ENCODE data around the gene SSPN. TPM values are rescaled to one million over a fixed set of nuclear protein-coding genes. Genes with fewer than 3 reads are reported as not detected.
"Not testable (repeated sequence)": the region's sequence is repeated elsewhere in the genome, so short reads cannot be mapped to it uniquely, and the experiment has no call there.

The SSPN gene
- polyA plus RNA-seq, 1 donor: 121 TPM

DNA sequence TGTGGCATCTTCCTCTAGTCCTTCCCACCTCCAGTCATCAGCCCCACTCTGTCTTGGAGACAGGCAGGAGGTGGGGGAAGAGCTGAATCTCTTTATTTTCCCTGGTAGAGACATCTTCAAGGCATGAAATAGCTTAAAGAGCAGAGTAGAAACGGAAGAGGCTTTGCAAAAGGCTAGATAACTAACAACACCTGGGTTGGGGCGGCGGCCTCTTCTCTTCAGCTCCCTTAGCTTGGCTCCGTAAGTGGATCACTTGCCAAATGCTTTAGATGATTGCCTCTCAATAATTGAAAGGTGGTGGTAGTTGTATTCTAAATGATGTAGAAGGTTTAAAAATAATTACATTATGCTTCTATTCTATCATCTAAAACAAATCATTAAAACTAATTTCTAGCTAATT is 36.1 kb downstream of the SSPN start:
- DNase-seq: no peak

DNA sequence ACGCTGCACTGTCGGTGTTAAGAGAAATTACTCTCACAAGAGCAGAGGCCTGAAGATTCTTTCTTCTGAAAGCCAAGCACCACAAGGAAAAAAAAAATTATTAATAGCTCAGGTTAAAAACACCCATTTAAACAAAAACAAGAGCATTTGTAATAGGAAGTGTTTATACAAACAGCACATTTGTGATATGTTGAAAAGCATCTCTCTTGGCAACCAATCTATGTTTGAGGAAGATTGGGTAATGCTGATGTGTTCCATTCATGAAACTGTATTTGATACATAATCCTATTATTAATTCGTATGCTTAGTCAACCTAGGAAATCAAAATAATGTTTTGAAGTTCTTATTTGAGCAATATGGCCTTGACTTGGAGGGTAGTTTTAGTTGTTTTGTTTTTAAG is 36.5 kb downstream of the SSPN start:
- DNase-seq: no peak

DNA sequence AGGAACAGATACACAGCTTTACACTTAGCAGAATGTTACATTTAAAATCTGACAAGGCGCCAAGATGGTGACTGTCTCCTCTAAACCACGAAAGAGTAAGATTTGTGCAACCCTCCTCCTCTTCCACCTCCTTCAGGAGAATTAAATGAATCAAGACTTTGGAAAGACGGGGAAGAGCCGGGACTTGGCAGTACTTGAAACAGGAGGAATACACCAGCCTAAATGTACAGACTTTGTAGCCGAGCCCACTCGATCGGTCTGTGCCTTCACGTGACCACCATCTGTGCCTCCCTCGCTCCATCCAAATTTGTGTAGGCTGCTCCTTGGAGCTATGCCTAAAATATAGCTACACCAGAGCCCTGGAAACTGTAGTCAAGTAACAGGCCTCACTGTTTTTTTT is 38.3 kb downstream of the SSPN start:
- peak; percentile 69 for DNase-seq

DNA sequence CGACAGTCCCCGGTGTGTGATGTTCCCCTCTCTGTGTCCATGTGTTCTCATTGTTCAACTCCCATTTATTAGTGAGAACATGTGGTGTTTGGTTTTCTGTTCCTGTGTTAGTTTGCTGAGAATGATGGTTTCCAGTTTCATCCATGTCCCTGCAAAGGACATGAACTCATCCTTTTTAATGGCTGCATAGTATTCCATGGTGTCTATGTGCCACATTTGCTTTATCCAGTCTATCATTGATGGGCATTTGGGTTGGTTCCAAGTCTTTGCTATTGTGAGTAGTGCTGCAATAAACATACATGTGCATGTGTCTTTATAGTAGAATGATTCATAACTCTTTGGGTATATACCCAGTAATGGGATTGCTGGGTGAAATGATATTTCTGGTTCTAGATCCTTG is 40.1 kb downstream of the SSPN start:
- not testable (repeated sequence) for DNase-seq

DNA sequence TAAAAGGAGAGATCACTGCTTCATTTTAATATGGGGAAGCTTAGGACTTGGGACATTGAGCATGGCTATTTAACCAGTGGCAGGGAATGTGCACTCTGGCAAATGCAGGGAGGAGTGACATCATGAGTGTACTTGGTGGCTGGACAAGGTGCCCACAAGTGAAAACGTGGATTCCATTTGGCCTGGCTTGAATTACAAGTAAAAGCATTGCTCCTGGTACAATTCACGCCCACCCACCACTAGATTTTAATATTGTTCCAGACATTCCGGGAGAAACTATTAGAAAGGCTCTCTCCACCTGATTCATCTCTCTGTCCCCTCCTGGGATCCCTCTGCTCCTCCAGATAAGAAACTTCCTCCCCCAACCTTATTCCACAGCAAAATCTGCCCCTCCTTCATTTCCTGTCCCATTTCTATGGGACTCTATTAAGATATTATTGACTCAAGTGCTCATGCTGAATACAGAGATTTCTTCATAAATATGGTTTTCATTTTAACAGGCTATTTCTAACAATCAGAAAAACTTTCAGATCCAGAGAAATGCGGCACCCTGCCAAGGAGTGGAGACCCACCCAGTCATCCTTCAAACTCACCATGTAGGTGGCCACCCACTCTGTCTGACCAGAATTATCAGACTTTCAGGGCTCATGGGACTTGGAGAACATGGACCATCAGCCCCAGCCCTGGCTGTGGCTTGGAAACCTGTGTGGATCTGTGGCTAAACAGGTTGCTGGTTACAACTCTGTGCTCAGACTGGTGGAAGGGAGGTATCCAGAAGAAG is 43.2 kb downstream of the SSPN start:
- no peak for DNase-seq

DNA sequence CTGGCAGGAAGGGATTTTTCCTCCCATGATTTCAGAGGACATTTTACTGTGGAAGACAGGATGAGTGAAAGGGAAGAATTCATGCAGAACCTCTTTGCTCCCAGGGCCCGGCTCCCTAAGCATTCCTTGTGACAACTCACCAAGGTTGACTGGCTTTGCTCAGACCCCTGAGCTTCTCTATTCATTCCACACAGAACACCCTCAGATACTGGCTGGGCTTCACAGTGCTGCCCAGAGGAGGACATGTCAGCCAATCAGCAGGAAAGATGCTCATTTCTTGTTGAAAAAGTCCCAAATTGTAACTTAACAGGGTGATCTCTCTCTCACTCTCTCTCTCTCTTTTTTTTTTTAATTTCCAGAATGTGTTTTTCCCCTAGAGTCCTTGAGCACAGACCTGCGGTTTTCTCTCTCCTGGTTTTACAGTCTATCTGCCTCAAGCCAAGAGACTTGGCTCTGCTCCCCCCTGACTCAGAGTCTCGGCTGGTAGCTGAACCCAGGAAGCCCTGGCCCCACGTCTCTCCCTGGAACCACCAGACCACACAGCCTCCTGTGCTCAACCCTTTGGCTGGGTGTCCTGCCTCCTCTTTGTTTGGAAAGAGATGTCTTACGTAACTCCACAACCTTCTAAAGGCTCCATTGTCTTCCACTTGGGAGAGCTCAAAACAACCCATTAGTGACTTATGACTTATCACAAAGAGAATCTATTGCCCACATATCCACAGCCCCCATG is 43.9 kb downstream of the SSPN start:
- DNase-seq: no peak

DNA sequence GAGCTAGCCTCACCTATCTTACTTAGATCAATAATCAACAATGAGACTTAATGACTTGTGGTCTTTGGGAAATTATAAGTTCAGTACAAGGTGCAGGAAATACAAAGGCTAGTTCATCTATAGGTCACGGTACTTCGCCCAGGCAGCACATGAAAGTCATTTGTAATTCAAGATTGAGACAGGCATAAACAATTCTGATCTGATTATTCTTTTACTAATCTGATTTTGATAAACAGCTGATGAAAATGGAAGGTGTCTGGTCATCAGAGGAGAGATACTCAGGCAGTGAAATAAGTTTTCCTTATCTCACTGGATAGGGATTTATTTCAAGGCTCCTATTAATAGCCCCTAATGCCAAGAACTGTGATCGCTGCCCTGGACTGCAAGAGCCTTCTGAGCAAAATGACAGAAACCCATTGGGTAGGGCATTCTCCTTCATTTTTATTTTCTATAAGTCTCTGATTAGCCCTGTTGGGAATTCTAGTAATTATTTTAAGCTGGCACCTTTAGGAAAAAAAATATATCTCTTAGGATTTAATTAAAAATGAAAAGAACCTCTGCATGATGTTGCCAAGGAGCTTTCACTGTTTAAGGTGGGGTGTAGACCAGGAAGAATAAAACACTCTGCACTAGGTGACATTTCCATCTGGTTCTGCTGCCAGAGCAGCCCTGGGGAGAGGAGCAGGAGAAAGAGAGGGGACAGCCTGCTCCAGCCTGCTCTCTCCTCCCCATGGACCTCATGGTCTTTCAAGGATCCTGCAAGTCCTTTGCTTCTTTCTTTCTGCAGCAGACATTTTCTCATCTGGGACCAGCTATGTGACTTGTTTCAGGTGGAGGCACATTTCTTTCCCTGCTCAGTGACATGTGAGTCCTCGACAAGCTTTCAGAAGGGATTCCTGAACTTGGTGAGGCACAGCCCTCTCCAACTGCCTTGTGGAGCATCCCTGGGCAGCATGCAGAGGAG is 44.8 kb downstream of the SSPN start:
- DNase-seq: no peak

DNA sequence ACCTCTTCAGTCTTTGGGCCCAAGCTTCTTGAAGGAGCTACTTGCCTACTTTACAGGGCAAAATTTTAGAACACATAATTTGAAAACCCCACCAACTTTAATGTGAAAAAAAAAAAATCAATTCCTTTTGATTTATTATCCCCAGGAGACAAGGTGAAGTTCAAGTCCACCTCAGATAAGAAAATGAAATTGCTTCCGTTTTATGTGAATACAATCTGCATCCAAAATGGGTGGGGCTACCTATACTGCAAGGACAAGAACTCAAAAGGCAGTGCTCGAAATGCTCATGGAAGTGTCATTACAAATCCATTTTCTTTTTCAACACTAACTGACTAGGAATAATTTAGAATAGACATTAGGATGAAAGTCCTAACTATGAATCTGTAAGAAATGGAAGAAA is 45.7 kb downstream of the SSPN start:
- DNase-seq: no peak

DNA sequence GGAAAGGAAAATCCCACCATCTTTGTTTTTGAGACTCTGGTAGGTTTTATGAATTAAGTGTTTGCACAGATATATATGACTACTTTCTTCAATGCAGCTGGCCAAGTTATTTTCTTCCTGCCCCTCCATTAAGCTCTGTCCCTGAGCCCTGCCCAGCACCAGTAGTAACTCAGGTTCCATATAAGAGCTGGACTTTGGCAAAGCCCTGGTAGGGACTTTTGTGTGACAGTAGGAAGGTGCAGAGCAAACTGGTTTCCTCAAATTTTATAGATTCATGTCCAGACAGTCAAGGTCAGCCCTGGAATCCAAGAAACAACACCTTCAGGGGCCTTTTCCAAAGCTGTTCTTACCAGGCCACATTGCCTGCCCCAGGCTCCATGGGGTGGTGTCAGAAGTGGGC is 47.3 kb downstream of the SSPN start:
- no peak for DNase-seq

DNA sequence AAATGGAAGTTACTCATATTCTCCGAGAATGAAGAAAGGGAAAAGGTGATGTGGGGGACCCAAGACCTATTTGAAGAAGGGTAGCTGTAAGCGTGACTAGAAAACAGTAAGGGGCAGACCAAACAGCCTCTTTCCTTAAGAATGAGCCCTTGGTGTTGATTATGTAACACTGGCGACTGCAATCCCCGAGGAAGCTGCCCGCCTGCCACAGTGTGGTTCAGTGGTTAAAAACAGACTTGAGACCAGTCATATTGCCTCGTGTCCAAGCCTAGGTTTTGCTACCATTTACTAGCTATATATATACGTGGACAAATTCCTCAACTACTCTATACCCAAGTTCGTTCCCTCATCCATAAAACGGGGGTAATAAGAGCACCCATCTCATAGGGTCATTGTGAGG is 49.1 kb downstream of the SSPN start:
- DNase-seq: no peak

DNA sequence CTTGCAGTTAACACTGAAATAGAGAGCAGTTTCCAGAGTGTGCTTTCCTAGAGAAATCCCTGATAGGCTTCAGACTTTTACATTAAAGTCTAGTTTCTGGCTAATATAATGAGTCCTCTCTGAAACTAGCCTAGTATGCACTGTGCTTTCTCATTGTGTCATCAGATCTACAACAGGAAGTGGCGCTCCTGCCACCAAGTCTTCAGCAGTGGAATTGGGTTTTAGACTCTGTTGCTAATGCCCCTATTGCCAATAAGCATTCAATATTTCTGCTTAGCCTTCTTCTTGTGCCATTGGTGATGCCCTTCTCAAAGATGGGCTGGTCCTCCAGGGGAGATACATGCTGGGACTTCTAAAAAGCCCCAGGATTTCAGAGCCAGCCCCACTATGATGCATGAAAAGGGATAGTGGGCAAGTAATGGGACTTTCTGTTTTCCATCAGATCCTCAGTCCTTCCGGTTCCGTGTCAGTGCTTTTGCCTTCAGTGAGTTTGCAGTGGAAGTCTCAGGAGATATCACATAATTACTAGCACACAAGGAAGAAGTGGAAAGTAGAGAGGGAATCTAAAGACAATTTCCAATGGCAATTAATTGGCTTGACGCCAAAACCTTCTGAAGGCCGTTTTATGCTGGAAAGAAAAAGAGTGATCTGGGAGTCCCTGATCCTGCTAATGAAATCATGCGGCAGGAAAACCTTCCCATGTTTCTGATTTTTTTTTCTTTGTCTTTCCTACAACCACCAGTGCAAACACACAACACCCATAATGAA is 50.0 kb downstream of the SSPN start:
- no peak for DNase-seq

DNA sequence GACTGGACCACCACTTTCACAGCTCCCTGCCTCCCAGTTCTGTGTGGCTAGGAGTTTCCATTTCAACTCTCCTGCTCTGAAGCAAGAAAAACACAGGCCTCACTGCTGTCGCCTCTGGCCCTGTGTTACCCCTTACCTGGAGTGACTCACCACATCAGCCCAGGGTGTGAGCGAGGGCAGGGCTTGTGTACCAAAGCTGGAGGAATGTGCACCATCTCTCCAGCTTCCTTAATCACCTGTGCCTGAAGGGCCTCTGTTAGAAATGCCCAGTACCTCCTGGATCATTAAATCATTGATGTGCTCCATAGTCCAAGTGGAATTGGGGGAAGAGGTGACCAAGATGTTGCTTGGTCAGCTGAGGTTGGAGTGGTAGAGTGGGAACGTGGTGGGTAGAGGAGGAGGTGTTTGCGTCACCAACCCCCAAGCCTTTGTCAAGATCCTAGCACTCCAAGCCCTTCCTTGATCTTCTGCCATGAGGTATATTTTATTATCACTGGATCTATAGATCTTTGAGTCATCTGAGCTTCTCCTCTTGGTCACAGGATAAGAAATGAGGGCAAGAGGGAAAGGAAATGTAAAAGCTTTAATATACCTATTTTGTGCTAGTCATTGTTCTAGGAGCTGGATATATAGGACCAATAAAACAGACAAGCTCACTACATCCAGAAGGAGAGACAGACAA is 51.3 kb downstream of the SSPN start:
- no peak for DNase-seq

DNA sequence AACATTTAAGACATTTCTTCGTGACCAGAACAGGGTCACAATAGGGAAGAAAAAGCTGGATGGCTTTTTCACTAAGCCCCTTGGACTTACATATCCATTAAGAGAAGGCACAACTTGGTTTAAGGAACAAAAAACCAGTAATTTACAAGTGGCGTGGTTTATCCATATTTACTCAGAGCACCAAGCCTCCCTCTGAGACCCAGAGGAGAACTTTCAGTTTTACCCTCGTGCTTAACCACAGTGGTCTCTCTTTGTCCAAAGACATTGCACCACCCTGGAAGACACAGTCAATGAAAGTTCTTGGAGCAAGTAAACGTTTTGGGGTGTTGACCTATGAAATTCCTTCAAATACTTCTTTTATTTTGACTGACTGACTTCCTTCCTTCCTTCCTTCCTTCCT is 52.5 kb downstream of the SSPN start:
- no peak for DNase-seq

DNA sequence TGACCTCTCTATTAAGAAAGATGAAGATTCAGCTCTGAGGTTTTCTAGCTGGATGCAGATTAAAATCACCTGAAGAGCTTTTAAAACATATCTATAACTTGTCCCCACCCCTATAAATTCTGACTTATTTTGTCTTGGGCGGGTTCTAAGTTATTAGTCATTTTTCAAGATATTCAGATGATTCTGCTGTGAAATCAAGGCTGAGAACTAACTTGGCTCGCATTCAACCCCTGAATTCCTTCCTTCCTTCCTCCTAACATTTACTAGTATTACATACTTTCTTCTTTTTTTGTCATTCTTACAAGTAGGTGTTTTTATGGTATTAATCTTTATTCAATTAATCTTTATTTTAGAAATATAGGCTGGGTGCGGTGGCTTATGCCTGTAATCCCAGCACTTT is 55.4 kb downstream of the SSPN start:
- no peak for DNase-seq

DNA sequence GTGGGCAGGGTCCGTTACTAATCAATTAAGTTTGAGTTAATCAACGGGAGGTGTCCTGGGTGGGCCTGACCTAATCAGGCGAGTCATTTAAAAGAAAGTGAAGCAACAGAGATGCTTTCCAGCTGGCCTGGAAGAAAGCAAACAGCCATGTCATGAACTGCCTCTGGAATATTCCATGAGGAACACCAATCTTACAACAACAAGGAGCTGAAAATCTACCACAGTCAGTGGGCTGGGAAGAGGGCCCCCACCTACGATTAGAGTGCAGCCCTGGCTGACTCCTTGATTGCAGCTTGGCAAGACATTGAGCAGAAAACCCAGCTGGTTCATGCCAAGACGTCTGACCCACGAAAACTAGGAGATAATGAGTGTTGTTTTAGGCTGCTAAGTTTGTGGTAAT is 56.2 kb downstream of the SSPN start:
- no peak for DNase-seq

DNA sequence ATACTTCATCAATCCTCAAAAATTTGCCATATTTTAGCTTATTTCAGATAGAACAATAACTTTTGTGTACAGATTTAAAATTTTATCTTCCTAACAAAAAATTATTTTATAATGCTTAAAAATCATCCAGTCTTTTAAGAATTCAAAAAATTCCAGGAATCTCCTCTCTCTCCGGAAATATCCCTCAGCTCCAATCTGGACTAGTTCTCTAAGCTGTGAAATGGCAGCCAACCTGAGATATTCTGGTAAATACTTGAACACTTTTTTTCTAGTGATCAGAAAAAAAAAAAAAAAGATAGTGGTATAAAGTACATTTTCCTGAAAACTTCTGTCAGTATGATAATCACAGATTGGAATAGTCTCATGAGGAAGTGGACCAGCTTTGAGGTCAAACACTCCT is 57.6 kb downstream of the SSPN start:
- DNase-seq: no peak

DNA sequence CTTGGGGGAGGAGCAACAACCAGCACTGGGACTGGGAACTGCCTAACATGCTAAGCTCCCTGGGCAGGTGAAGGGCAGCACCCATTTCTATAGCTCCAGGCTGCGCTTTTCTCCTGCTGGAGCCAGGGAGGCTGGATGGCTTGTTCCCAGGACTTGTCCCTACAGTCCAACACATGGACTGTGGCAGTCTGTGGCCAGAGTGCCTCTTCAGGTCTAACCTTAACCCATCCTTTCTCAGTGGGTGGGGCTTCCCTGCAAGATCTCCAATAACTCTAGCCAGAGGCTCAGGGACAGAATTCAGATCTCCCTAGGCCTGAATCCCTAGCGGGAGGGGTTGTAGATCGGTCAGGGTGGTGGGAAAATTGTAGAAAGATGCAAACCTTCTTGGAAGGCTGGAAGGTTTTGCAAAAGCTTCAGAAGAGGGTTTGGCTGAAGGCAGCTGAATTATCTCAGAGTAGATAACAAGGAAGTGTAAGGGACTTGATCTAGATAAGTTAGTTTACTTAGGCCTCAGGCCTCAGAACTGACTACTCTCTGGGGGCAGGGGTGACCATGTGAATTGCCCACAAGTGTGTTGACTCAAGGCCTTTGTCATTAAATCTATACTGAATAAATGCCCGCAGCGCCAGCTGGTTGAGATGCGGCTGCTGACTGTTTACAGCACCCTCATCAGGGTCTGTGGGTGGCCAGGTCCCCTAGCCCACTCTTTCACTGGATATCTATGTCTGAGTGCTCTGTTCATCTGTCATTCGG is 60.7 kb downstream of the SSPN start:
- DNase-seq: no peak

DNA sequence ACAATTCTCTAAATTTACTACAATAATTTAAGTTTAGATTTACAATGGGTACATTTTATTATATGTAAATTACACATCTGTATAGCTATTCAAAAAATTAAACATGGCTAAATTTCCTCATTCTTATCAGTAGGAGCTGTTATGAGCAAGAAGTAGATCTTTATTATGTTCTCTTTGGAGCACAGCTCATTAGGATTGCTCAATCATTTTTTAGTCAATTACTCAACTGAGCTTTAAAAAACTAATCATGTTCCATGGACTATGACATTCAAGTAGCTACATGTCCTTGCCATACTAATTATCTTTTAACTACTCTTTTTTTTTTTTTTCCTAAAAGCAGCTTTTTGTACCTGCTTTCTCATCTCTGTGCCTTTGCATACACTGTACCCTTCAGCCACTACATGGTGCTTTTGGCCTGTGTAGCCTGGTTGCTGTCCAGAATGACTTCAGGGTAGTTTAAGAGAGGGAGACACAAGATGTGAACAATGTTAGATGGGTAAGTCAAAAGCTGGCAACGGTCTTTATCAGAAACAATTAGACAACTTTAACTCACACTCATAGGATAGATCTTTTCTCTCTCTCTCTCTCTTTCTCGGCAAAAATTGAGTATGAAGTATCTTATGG is 69.0 kb downstream of the SSPN start:
- no peak for DNase-seq

DNA sequence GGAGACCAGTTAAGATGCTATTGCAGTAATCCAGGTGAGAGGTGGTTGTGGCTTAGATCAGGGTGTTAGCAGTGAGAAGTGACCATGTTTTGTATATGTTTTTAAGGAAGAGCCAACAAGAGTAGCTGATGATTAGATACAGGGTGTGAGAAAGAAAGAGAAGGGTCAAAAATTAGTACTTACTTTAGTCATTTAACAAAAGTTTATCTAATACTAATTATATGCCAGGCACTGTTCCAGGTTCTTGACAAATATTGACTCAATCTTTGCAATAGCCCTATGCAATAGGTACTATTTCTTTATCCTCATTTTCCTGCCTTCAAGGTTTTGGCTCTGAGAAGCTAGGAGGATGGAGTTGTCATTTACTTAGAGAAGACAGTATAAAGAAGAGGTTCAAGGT is 70.2 kb downstream of the SSPN start:
- no peak for DNase-seq

DNA sequence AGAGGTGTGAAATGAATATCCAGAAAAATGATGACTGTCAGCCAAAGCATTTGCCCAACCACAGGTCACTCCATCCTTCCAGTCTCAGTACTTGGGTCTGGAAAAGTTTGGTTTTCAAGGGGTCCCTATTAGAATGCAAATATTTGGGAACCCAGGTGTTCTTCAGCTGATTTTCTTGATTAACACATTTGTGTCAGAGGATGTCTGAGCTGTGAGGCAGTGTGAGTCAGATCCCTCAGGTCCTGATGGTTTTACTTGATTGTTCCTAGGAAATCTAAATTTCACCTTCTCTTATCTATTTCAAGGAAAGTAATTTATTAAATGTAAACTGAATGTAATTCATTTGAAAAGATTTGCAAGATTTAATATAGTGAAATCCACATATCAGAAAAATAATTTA is 71.5 kb downstream of the SSPN start:
- DNase-seq: no peak
